ENCODE measurements around the gene RGS21. TPM values are rescaled to one million over a fixed set of nuclear protein-coding genes. Genes with fewer than 3 reads are reported as not detected.

Gene RGS21
- not detected in 5 replicates for total RNA-seq (2022; extraction: Qiagen RNA extraction; ENCODE audit: low read depth)

GRCh38 chr1:192316942-192317450, at the start of gene RGS21:
RGS21 (plus strand) TSS chr1:192316992; CDS start chr1:192343037, 26,045 bp downstream.

Other genes with a start within 250 kb of the RGS21 start
- gene RGS18, start 158.5 kb upstream of the RGS21 start, total RNA-seq (2022; extraction: Qiagen RNA extraction; ENCODE audit: low read depth) = not detected in 5 replicates

Data from A549 treated with ZK216348 at 1 μM for 4 hours (cell line).